Measurements from ENCODE around the gene RNF13. TPM values are rescaled to one million over a fixed set of nuclear protein-coding genes. Genes with fewer than 3 reads are reported as not detected.

RNF13 gene
- total RNA-seq, 4 donors from 2014 or later = 48.3 to 63.6 (median 56.9) TPM

DNA sequence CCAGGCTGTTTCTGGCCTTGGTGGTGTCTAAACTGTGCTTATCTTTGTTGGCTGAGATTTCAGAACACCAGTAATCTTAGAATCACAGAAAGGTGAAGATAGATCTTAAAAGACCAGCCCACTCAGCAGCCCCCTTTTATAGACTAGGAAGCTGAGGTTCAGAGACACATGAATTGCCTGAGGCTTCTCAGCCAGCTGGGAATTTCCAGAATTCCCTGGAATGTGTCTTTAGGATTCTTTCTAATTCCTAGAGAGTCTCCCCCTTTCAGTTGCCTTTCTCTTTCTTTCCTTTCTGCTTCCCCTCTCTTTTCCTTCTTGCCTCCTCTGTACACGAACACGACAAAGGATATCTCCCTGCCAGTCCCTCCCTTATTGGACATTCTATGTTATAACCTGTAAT lies 40.2 kb upstream of the RNF13 start:
- no peak overlapping the region for H3K4me3 ChIP-seq
- H3K27me3 ChIP-seq = no peaks in the 10 kb centered on the region
- H3K27ac ChIP-seq = no peak overlapping the region
- no peak for ATAC-seq
- no peak for DNase-seq
- TF ChIP-seq, protein P1, sequence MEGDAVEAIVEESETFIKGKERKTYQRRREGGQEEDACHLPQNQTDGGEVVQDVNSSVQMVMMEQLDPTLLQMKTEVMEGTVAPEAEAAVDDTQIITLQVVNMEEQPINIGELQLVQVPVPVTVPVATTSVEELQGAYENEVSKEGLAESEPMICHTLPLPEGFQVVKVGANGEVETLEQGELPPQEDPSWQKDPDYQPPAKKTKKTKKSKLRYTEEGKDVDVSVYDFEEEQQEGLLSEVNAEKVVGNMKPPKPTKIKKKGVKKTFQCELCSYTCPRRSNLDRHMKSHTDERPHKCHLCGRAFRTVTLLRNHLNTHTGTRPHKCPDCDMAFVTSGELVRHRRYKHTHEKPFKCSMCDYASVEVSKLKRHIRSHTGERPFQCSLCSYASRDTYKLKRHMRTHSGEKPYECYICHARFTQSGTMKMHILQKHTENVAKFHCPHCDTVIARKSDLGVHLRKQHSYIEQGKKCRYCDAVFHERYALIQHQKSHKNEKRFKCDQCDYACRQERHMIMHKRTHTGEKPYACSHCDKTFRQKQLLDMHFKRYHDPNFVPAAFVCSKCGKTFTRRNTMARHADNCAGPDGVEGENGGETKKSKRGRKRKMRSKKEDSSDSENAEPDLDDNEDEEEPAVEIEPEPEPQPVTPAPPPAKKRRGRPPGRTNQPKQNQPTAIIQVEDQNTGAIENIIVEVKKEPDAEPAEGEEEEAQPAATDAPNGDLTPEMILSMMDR (IDR thresholded peaks at IDR 0.05 in 4 of 5, conservative IDR thresholded peaks at IDR 0.05 in 1 of 5) = no peak
- TF ChIP-seq POLR2A (IDR thresholded peaks at IDR 0.05) = no peak
- H3K9me3 ChIP-seq = no peaks in the 10 kb centered on the region
- in situ Hi-C loops (cut with MboI; ENCODE audit: low sequenced_read_pairs in 4 of 4) = no loop called here
- no peaks in the 10 kb centered on the region for H3K4me1 ChIP-seq
- intact Hi-C loops (cut with DNase I; ENCODE audit: low total_unique reads) = loop anchor here (10.0 kb wide), 1 partner anchor 258 kb away; no protein-coding TSS in a partner anchor
- no peaks in the 10 kb centered on the region for H3K36me3 ChIP-seq

DNA sequence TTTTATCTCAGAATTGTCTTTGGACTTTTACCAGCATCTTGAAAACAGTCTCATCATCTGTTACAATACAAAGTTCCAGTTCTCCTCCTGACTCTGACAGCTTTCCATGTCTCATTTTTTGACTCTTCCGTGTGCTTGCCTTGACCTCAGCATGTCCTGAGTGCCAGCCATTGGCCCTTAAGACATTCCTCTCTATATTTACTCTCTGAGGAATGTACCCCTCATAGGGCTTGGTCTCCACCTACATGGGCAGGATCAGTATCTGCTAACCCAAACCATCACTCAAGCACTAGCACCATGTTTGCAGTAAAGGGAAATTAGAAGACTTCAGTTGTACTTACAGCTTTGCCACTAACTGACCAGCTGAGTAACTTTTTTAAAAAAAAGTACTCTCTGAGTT lies 36.8 kb upstream of the RNF13 start:
- Histone ChIP-seq H3K4me1 (no peaks in the 10 kb centered on the region), H3K9me3 (no peaks in the 10 kb centered on the region), H3K36me3 (no peaks in the 10 kb centered on the region), H3K27ac (no peak overlapping the region), H3K27me3 (no peaks in the 10 kb centered on the region), H3K4me3 (no peak overlapping the region)
- intact Hi-C loops (cut with DNase I; ENCODE audit: low total_unique reads) = loop anchor here (10.0 kb wide), 1 partner anchor 261 kb away; no protein-coding TSS in a partner anchor
- DNase-seq (no peak), ATAC-seq (no peak)
- TF ChIP-seq, protein P1 (IDR thresholded peaks at IDR 0.05 in 4 of 5, conservative IDR thresholded peaks at IDR 0.05 in 1 of 5) = no peak
- TF ChIP-seq POLR2A (IDR thresholded peaks at IDR 0.05) = no peak
- in situ Hi-C loops (cut with MboI; ENCODE audit: low sequenced_read_pairs in 4 of 4) = no loop called here

DNA sequence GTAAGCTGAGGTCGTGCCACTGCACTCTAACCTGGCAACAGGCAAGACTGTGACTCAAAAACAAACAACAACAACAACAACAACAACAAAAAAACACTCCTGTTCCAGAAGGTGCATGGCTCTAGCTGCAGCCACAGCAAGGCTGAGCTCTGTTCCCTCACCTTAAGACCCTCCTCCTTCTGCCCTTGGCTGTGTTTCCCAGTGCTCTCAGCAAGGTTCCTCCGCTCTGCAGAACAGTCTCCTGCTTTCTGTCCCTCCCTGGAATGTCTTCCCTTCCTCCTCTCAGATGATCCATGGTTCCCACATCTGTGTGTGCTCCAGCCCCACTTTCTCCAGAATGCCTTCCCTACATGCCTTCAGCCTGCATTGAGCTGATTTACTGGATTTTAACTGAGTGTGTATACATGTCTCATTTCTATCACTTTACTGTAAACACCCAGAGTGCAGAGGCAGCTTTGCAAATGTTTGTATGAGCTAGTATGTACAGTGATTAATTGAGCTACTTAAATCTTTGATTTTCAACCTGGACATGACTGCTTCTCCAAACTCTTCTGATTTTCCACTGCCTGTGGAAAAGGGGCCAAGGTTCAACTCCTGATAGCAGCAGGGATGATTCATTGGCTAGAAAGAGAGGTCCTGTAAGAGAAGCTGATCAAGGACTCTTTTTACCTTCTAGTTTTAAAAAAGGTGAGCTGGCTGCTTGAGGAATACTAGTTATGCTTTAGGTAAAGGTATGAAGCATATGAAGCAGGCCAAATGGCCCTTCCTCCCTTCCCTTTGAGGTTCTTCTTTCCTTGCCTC lies 35.4 kb upstream of the RNF13 start:
- in situ Hi-C loops (cut with MboI; ENCODE audit: low sequenced_read_pairs in 4 of 4) = no loop called here
- ATAC-seq (no peak), DNase-seq (no peak)
- Histone ChIP-seq H3K36me3 (no peaks in the 10 kb centered on the region), H3K27me3 (no peaks in the 10 kb centered on the region), H3K27ac (no peak overlapping the region), H3K4me1 (no peaks in the 10 kb centered on the region), H3K4me3 (no peak overlapping the region), H3K9me3 (no peaks in the 10 kb centered on the region)
- intact Hi-C loops (cut with DNase I; ENCODE audit: low total_unique reads) = loop anchor here (10.0 kb wide), 1 partner anchor 263 kb away; no protein-coding TSS in a partner anchor
- TF ChIP-seq, protein P1 (IDR thresholded peaks at IDR 0.05 in 4 of 5, conservative IDR thresholded peaks at IDR 0.05 in 1 of 5) = no peak
- TF ChIP-seq POLR2A (IDR thresholded peaks at IDR 0.05) = no peak

GRCh38 chr3:149781211-149781610 lies 31.8 kb upstream of the RNF13 start:
- Histone ChIP-seq H3K4me1 (no peaks in the 10 kb centered on the region), H3K27me3 (no peaks in the 10 kb centered on the region), H3K9me3 (no peaks in the 10 kb centered on the region), H3K27ac (no peak overlapping the region), H3K36me3 (no peaks in the 10 kb centered on the region), H3K4me3 (no peak overlapping the region)
- intact Hi-C loops (cut with DNase I; ENCODE audit: low total_unique reads) (no loop called here), in situ Hi-C loops (cut with MboI; ENCODE audit: low sequenced_read_pairs in 4 of 4) (no loop called here)
- ATAC-seq = no peak
- TF ChIP-seq POLR2A (IDR thresholded peaks at IDR 0.05) = no peak
- TF ChIP-seq, protein P1 (IDR thresholded peaks at IDR 0.05 in 4 of 5, conservative IDR thresholded peaks at IDR 0.05 in 1 of 5) = no peak
- no peak for DNase-seq

Measured in gastrocnemius medialis (tissue), 4 donors.